Activated CD8-positive, alpha-beta memory T cell treated with anti-CD3 and anti-CD28 coated beads for 1 hour (primary cell): ENCODE data around the gene GDF11.
A peak's percentile ranks its signal among the peaks of the same experiment; 100 is the strongest.

Source experiments
- DNase-seq, 2 donors: peaks; one replicate each; pipeline ENCODE4 v3.0.0-alpha.2; 2020; ENCODE audit warnings: low read depth in 1 of 2; ENCODE audit errors: extremely low read depth in 1 of 2

Gene GDF11

DNA sequence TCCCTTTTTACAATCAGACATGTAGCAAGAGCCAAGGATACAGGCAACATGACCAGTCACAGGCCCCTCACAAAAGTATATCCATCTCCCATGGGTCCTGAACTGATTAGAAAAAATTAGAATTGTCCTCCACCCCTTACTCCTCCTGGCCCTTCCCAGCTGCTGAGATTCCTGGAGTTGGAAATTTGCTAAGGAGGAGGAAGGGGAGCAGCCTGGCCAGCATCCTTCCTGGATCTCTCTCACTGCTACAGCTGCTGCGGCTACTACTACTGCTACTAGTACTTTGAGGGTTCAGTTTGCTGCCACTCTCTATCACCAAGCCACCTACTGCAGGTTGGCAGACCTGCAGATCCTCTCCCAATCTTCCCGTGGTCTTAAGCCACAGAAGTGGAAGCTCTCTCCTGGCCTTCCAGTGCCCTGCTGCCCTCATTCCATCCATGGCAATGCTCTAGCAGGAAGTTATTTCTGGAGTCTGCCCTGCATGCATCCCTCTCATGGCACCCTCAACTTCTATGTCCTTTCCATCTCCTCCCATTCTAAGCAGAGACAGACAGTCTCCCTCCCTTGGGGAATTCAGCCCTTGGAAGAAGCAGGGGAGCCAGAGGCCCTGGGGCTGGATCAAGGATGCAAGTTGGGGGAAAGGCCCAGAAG, 36.2 kb upstream of the GDF11 start:
- no peak for DNase-seq

DNA sequence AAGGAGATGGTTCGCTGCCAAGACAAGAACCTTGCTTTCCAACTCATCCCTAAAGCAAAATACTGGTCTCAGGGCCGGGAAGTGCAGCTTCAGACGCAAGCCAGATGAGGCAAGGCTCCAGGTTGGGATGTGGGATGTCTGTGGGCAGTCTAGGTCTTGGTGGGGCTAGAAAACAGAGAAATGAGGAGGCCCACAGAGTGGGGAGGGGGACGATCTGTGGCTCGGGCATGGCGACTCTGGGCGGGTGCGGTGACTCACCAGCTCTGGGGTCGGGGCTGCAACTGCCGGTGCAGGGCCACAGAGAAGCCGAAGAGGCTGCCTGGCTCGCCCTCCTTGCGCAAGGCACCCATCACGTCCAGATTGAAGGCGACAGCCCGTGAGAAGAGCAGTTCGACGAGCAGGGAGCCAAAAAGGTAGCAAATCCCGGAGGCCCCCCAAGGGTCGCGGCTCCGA, 35.7 kb upstream of the GDF11 start:
- no peak for DNase-seq

DNA sequence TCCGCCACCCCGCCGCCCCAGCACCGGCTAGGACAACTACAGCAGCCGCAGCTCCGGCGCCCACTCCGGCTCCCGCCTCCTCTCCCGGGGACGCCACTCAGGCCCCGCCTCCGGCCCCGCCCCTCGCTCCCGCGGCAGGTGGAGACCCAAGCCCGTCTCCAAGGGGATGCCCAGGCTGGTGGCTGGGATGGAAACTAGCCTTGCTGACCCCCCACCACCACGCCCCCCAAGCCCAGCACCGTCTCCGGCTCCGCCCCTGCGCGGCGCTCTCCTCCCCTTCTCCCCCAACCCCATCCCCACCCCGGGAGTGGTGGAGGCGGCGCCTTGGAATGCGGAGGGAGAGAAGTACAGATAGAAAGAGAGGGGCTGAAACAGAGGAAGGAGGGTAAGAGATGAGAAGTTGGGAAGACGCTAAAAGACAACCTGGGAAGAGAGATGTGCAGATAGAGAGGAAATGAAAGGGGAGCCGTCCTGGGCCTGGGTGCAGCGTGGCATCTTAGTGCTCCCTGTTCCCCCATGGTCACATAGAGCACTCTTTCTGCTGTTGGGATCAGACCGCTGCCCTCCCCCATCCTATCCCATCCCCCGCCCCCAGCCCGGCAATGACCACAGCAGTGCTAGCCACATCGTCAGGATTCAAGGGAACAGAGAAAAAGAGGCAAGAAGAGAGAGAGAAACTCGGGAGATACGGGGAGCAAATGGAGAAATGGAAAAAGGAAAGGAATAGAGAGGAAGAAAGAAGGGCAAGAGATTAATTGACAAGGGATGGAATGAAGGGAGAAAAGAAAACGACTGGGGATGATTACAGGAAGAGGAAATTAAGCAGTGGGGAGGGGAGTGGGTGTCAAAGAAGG, 34.9 kb upstream of the GDF11 start, which contains the start of gene ITGA7:
Gene ITGA7, minus strand, starts transcription at position 64 of the 854 bp plus-strand sequence. CDS start 222 bp downstream, outside the sequence.
- DNase-seq = peak; percentile 11 to 49

DNA sequence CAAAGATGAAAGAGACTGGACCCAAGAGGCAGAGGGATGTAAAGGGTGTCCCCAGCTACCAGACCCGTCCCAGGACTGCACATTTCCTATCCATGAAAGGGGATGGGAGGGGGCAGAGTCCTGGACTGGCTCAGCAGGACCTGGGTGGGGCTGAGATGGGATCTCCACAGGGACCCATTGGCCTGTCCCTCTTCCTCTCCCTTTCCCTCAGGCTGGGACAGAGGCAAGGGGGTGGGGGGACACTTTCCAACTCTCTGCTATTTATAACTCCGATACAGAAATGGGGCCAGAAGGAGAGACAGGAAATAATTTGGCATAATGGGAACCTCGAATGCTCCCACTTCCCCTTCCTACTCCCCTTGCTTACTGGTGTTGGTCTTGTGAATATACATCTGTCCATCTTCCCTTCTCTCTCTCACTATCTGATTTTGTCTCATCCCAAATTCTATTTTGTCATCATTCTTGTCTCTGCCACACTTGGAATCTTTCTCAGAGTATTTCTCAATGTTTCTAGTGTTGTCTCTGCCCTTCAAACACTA, 34.2 kb upstream of the GDF11 start:
- no peak for DNase-seq

DNA sequence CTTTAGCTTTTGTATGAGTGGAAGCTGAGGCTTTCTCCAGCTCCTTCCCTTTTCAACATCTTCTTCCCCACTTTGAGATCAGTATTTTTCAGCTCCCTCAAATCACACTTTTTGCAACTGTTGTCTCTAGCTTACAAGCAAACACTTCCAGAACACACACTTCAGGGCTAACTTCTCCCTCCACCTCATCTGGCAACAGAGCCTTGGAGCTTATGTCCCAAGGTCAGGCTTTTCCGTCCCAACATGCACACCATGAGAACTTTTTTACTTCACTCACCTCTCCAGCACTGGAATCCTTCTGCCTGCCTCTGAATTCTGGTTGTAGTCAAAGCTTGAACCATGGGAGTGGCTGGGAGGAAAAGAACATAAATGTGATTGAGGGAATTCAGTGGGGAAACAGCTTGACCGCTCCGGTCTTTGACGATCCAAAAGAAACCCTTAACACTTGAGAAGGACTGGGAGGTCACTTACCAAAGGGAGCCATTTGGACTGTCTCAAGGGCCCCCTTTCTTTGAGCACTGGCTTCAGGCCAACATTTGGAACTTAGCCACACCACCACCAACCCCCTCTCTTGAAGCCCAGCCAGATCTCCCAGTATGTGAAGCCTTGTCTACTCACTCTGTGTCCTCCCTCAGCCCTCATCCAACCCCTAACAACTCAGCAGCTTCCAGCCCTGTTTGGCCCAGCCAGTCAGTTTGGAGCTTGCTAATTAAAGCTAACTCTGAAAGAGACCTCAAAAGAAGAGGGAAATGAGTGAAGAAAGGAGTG, 31.0 kb upstream of the GDF11 start:
- DNase-seq = no peak

DNA sequence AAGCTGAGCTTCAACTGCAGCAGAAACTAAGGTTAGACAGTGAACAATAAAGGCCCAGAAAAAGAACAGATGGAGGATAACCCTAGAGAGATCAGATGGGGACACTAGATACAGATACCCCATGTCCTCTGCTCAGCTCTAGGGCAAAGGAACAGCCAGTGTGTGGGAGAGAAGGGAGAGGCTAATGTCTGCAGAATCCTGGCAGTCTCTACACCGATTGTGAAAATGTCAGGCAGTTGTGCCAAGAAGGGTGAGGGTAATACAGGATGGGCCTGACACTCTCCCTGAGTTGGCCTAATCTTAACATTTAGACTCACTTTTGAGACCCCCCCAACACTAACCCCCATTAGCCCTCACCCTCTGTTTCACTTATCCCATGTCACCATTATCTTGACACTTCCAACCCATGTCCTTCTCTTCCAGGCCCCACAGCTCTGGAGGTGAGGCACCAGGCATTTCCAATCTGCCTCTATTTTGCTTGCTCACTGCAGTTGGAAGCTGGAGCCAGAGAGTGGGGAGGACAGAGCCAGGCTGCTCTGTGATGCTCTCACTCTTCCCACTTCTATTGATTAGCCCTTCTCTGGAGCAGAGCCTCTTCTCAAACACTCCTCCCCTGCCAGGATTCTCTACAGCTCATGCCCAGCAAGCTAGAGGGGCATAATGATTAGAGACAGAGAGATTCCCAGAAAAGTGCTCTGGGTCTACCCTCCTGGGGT, 30.1 kb upstream of the GDF11 start:
- DNase-seq = no peak

DNA sequence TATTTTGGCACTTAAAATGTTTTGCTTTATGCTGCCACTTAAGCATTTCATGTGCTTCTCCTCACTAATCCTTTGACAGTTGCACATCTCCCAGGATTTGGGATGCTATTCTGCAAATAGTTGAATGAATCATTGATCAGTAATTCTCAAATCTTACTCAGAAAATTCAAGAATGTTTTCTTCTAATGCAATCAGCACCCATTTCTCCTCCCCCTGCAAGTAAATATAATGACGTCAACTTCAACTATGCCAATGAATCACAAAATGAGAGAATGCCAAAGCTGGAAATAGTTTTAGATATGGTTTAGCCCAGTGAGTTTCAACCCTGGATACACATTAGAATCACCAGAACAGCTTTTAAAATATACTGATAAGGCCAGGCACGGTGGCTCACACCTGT, 29.2 kb upstream of the GDF11 start:
- no peak for DNase-seq

DNA sequence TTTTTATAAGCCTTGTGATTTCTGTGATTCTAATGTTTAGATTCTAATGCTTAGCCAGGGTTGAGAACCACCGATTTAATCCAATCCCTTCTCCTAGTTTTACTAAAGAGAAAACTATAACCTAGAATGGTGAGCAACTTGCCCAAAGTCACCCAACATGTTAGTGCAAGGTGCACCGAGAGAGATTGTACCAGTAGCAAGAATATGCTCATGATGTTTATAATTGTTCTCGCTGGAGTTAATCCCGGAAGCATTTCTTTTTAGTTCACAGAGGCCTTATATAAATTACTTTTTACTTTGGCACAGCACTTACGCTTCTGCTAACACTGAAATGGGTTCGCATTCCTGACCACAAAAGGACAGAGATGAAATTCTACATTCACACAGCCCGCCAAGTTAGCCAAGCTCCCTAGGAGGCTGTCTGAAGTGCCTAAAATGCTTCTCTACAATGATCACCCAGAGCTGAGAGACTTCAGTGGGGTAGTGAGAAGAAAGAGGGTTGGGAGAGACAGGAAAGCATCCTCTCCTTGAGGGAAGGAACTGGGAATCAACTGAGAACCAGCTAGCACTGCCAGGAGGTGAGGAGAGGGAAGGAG, 27.7 kb upstream of the GDF11 start:
- no peak for DNase-seq

DNA sequence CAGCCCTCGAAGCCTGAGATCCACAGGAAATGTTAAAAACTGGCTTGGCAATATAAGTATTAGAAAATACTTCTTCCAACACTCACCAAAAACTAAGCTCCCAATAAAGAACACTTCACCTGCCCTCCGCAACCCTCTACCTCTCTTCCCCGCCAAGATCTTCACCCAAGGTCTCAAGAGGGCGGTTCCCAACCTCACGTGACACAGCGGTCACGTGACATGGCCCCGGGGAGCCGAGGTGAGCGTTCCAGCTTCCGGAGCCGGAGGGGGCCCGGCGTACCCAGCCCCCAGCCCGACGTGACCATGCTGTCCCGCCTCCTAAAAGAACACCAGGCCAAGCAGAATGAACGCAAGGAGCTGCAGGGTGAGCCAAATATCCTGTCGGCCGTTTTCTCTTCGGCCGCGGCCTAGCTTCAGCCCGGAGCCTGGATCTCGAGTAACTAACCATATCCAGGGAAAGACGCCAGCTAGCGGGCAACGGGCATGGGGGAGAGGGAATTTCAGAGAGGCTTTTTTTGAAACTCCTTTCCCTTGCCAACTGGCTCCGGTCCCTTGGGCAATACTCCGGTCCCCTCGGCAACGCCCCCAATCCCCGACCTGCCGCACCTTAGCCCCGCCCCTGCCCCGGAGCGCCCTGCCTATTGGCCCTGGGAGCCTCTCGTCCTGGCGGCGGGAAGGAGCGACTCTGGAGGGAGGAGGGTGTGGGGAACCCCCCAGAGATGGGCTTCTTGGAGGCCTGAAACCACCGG, 26.9 kb upstream of the GDF11 start, which contains the start of gene BLOC1S1:
Gene BLOC1S1, plus strand, starts transcription at position 214 of the 749 bp plus-strand sequence. Its CDS starts 6 bp downstream, at position 220.
- peak; percentile 71 to 85 for DNase-seq

DNA sequence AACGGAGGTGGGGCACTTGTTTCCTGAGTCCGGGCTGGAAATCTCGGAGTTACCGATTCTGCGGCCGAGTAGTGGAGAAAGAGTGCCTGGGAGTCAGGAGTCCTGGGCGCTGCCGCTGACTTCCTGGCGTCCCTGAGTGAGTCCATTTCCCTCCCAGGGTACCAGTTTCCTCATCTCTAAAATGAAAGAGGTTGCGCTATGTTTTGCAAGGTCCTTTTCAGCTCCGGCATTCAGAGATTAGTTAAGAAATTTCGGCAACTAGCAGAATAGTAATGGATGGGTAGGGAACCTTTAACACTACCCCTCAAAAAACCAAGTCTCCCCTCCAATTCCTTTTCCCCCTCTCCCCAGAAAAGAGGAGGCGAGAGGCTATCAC, 26.4 kb upstream of the GDF11 start:
- no peak for DNase-seq

DNA sequence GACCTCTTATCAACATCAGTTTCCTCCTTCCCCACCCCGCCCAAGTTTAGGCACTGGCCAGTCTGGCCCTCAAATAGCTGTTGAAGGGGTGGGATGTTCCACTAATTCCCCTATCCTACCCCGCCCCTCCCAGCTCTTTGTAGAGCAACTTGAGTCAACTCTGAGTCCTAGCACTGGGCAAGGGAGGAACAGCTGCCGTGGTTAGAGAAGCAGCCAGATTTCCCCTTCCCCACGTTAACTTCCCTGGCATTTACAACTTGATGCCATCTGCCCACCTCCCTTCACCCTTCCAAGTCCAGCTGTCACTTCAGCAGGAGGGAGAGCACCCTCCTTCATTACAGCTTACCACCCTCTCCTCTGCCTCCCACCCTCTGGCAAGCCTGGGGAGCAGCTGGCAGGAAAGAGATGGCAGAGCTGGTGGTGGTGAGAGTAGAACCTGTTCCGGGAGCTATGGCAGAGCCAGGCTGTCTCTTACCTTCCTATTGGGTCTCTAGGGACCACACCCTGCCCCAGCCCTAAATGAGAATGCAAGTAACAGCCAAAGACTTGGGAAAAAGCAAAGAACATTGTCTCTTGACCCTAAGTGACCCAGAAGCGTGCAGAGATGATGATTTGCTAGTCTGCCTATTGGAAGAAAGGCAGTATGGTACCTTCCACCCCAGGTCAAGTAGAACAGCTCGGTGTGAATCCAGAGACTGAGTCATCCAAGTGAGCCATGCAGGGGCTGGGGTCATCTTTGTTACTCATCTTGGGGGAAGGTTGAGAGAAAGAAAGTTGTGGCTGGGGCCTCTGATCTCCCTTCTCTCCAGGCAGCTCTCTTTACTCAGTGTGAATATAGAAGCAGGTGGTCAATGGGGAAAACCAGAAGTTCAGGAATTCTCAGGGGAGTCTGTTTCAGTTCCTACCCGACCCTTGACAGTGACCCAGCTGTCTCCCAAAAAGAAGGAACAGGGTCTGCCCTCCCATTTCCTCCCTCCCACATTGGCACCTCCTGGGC, 25.6 kb upstream of the GDF11 start:
- no peak for DNase-seq

DNA sequence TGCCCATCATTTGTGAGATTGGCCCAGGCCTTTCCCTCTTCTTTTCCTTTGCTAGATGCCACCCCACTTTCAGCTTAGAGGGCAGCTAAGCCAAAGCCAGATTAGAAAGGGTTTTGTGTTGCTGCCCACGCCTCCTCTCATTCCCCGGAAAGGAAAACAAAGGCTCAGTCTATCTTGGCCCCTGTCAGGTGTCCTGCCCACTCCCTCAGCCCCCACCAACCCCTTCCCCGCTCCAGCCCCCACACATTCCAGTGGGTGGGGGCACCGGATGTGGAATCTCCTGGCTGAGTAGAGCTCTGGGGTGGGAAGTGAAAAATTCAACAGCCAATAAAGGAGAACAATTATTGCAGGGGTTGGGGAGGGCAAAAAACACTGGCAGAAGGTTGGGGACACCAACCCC, 24.9 kb upstream of the GDF11 start:
- no peak for DNase-seq

DNA sequence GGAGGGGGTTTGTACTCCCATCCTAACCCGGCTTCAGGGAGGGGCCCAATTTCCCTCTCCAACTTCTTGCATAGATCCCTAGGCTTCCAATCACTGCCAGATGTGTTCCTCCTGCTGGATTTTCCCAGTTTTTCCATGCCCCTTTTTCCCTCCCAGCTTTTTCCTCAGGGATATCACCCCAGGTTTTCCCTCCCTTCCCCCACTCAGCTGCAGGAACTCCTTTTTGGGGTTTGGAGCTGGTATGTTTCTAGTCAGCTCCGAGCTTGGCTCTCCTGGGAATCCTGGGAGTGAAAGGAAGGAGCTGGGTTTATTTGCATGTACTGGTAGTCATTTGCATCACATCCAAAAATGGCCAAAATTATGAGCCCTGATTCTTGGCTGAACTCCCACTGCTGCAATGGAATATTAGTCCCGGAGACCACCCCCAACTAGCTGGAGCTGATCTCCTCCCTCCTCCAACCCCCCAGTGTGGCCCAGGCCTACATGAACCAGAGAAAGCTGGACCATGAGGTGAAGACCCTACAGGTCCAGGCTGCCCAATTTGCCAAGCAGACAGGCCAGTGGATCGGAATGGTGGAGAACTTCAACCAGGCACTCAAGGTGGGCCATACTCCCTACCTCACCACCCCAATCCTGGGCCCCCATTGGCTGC, 24.2 kb upstream of the GDF11 start:
- no peak for DNase-seq

DNA sequence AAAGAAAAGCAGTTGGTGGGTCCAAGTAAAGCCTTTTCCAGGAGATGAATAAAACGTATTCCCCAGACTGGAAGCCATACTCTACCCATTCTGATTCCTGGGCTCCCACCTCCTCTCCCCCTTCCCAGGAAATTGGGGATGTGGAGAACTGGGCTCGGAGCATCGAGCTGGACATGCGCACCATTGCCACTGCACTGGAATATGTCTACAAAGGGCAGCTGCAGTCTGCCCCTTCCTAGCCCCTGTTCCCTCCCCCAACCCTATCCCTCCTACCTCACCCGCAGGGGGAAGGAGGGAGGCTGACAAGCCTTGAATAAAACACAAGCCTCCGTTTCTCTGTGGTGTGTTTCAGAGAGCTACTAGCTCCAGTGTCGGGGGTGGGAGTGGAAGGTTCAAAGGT, 23.6 kb upstream of the GDF11 start:
- no peak for DNase-seq

DNA sequence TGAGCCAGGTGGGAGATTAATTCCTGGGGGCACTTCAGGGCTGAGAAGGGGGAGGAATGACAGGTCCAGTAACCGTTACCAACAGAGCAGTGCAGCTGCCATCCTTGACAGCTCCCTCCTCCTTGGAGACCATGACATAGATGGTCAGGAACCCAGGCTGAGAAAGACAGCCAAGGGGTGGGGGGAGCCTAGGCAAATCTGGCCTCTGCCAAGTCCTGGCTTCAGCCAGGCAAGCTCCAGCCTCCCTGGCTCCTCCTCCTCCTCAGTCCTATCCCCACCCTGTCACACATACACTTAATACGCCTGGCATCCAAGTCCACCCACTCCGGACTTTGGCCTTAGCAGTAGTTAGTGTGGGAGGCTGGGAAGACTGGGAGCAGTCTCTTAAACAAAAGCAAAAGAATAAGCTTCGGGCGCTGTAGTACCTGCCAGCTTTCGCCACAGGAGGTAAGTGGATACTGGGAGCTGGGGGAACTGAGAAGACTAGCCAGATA, 22.8 kb upstream of the GDF11 start, which contains the start of gene RDH5:
Gene RDH5, plus strand, starts transcription at position 323 of the 494 bp plus-strand sequence. CDS start 792 bp downstream, outside the sequence.
- DNase-seq = no peak

DNA sequence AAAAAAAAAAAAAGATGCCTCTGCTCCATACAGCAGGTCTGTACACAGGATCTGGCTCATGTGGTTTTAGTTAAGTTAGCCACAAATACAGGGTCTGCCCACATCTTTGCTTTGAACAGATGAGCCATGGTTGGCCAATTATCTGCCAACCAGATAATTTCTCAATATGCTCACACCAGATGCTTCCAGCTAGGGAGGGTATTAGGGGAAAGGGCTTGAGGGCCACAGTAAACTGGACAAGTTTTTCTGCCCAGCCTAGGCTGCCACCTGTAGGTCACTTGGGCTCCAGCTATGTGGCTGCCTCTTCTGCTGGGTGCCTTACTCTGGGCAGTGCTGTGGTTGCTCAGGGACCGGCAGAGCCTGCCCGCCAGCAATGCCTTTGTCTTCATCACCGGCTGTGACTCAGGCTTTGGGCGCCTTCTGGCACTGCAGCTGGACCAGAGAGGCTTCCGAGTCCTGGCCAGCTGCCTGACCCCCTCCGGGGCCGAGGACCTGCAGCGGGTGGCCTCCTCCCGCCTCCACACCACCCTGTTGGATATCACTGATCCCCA, 22.0 kb upstream of the GDF11 start:
- DNase-seq = no peak

DNA sequence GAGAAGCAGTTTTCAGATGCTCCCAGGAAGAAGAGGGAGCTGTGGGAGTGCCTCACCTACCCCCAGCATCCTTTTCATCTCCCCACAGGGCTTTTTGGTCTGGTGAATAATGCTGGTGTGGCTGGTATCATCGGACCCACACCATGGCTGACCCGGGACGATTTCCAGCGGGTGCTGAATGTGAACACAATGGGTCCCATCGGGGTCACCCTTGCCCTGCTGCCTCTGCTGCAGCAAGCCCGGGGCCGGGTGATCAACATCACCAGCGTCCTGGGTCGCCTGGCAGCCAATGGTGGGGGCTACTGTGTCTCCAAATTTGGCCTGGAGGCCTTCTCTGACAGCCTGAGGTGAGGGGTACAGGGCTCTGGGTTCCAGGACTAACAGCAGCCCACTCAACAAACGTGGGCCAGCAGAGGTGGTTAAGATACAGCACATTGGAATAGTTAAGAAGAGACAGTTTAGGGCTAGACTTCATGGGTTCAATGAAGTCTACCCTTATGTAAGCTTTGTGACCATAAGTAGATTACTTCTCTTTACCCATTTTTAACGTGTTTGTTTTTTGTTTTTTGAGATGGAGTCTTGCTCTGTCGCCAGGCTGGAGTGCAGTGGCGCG, 21.2 kb upstream of the GDF11 start:
- no peak for DNase-seq
